Mucosa of rectum (tissue), 2 donors: ENCODE data around the gene BEND3.

Experiments
- H3K27ac ChIP-seq, 2 donors: one replicate each; pipeline ENCODE4 v1.7.0; 2013; ENCODE audit warnings: inconsistent platforms in 2 of 2, low read depth in 2 of 2, low read length in 2 of 2
- H3K27me3 ChIP-seq, 2 donors: one replicate each; pipeline ENCODE4 v1.7.0; 2013; ENCODE audit warnings: low read length in 2 of 2; ENCODE audit not compliant: control insufficient read depth in 2 of 2, insufficient read depth in 2 of 2
- H3K36me3 ChIP-seq, 2 donors: one replicate each; pipeline ENCODE4 v1.7.0; 2013; ENCODE audit warnings: low read length in 2 of 2; ENCODE audit not compliant: control insufficient read depth in 2 of 2, insufficient read depth in 2 of 2
- H3K4me1 ChIP-seq, 2 donors: one replicate each; pipeline ENCODE4 v1.7.0; 2013; ENCODE audit warnings: low read length in 2 of 2, mild to moderate bottlenecking in 1 of 2; ENCODE audit not compliant: control insufficient read depth in 2 of 2, insufficient read depth in 2 of 2
- H3K4me3 ChIP-seq, 2 donors: one replicate each; pipeline ENCODE4 v1.7.0; 2013; ENCODE audit warnings: low read length in 2 of 2
- H3K9ac ChIP-seq, 2 donors: one replicate each; pipeline ENCODE4 v1.7.0; 2013; ENCODE audit warnings: low read length in 2 of 2, low read depth in 1 of 2, mild to moderate bottlenecking in 1 of 2
- H3K9me3 ChIP-seq, 2 donors: one replicate each; pipeline ENCODE4 v1.7.0; 2013; ENCODE audit warnings: low read length in 2 of 2; ENCODE audit not compliant: control insufficient read depth in 2 of 2
- donor health status: healthy.
- donor health status: Normal muscosa, but diverticular disease.

The BEND3 gene

GRCh38 chr6:107068691-107069630 is 46.4 kb downstream of the BEND3 start:
- Histone ChIP-seq H3K27ac (no peak overlapping the region), H3K9me3 (no peaks in the 10 kb centered on the region), H3K9ac (no peak overlapping the region), H3K4me3 (no peak overlapping the region), H3K27me3 (no peaks in the 10 kb centered on the region), H3K36me3 (peaks cover 3 to 4% of the 10 kb centered on the region in 2 donors), H3K4me1 (peaks cover 5 to 12% of the 10 kb centered on the region in 2 donors)

GRCh38 chr6:107066697-107067659 is 48.3 kb downstream of the BEND3 start:
- Histone ChIP-seq H3K27me3 (no peaks in the 10 kb centered on the region), H3K4me1 (peaks cover 3 to 6% of the 10 kb centered on the region in 2 donors), H3K9ac (no peak overlapping the region), H3K36me3 (peaks cover 3 to 4% of the 10 kb centered on the region in 2 donors), H3K4me3 (no peak overlapping the region), H3K9me3 (no peaks in the 10 kb centered on the region), H3K27ac (no peak overlapping the region)

GRCh38 chr6:107064579-107065065 is 50.7 kb downstream of the BEND3 start:
- Histone ChIP-seq H3K27ac (no peak overlapping the region), H3K36me3 (peaks cover 0 to 3% of the 10 kb centered on the region in 2 donors), H3K4me3 (no peak overlapping the region), H3K27me3 (no peaks in the 10 kb centered on the region), H3K9ac (no peak overlapping the region), H3K9me3 (no peaks in the 10 kb centered on the region), H3K4me1 (peaks cover 6% of the 10 kb centered on the region in 2 donors)

- Histone ChIP-seq H3K9ac (no peak overlapping the region), H3K36me3 (no peaks in the 10 kb centered on the region), H3K27ac (no peak overlapping the region), H3K4me3 (no peak overlapping the region), H3K9me3 (no peaks in the 10 kb centered on the region), H3K27me3 (no peaks in the 10 kb centered on the region), H3K4me1 (peaks cover 6% of the 10 kb centered on the region in 2 donors)
Measured at GRCh38 chr6:107062691-107063090, 52.6 kb downstream of the BEND3 start.

GRCh38 chr6:107061125-107062020 is 53.9 kb downstream of the BEND3 start:
- no peaks in the 10 kb centered on the region for H3K36me3 ChIP-seq
- H3K9me3 ChIP-seq: no peaks in the 10 kb centered on the region
- peaks cover 6% of the 10 kb centered on the region in 2 donors for H3K4me1 ChIP-seq
- peak overlapping the region in 1 of 2 donors; percentile 20 for H3K4me3 ChIP-seq
- H3K27me3 ChIP-seq: no peaks in the 10 kb centered on the region
- no peak overlapping the region for H3K27ac ChIP-seq
- no peak overlapping the region for H3K9ac ChIP-seq

- Histone ChIP-seq H3K36me3 (no peaks in the 10 kb centered on the region), H3K4me1 (peaks cover 6% of the 10 kb centered on the region in 2 donors), H3K9me3 (no peaks in the 10 kb centered on the region), H3K27ac (no peak overlapping the region), H3K9ac (no peak overlapping the region), H3K4me3 (no peak overlapping the region), H3K27me3 (no peaks in the 10 kb centered on the region)
Measured at GRCh38 chr6:107060704-107061103, 54.6 kb downstream of the BEND3 start.

- H3K27me3 ChIP-seq: no peaks in the 10 kb centered on the region
- no peak overlapping the region for H3K27ac ChIP-seq
- no peak overlapping the region for H3K4me3 ChIP-seq
- H3K9me3 ChIP-seq: no peaks in the 10 kb centered on the region
- no peak overlapping the region for H3K9ac ChIP-seq
- peaks cover 3% of the 10 kb centered on the region in 2 donors for H3K4me1 ChIP-seq
- H3K36me3 ChIP-seq: no peaks in the 10 kb centered on the region
Measured at GRCh38 chr6:107059606-107060005, 55.7 kb downstream of the BEND3 start.

- no peak overlapping the region for H3K4me3 ChIP-seq
- peaks cover 0 to 3% of the 10 kb centered on the region in 2 donors for H3K4me1 ChIP-seq
- no peaks in the 10 kb centered on the region for H3K27me3 ChIP-seq
- H3K27ac ChIP-seq: no peak overlapping the region
- no peaks in the 10 kb centered on the region for H3K9me3 ChIP-seq
- no peak overlapping the region for H3K9ac ChIP-seq
- H3K36me3 ChIP-seq: no peaks in the 10 kb centered on the region
Measured at GRCh38 chr6:107057679-107058078, 57.6 kb downstream of the BEND3 start.

GRCh38 chr6:107056796-107057195 is 58.5 kb downstream of the BEND3 start:
- Histone ChIP-seq H3K4me1 (peaks cover 0 to 2% of the 10 kb centered on the region in 2 donors), H3K9me3 (no peaks in the 10 kb centered on the region), H3K9ac (no peak overlapping the region), H3K4me3 (no peak overlapping the region), H3K36me3 (peaks cover 0 to 2% of the 10 kb centered on the region in 2 donors), H3K27me3 (no peaks in the 10 kb centered on the region), H3K27ac (no peak overlapping the region)
